Renal pelvis (tissue), 4 donors: ENCODE results near the gene EML6. TPM values are rescaled to one million over a fixed set of nuclear protein-coding genes. Genes with fewer than 3 reads are reported as not detected.
"Not testable (repeated sequence)": the region's sequence is repeated elsewhere in the genome, so short reads cannot be mapped to it uniquely, and the experiment has no call there.

Experiments used
- DNase-seq: peaks from one replicate; pipeline ENCODE4 v3.0.0-alpha.2; 2013
- polyA plus RNA-seq, 3 donors: library from polyadenylated mRNA; unstranded; fragments of 120-200 nt; gene quantifications; one replicate each; pipeline ENCODE4 v1.2.1, GENCODE V29; 2013; ENCODE audit not compliant: insufficient read length in 3 of 3

EML6 gene
- polyA plus RNA-seq, 3 donors: 11.8 to 21.9 (median 18.5) TPM

DNA sequence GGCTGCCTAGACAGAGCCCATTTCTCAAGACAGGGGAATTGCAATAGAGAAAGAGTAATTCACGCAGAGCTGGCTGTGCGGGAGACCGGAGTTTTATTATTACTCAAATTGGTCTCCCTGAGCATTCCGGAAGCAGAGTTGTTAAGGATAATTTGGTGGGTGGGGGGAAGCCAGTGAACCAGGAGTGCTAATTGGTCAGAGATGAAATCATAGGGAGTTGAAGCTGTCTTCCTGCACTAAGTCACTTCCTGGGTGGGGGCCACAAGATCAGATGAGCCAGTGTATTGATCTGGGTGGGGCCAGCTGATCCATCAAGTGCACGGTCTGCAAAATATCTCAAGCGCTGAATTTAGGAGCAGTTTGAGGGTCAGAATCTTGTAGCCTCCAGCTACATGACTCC, 242.0 kb downstream of the EML6 start:
- DNase-seq: no peak

DNA sequence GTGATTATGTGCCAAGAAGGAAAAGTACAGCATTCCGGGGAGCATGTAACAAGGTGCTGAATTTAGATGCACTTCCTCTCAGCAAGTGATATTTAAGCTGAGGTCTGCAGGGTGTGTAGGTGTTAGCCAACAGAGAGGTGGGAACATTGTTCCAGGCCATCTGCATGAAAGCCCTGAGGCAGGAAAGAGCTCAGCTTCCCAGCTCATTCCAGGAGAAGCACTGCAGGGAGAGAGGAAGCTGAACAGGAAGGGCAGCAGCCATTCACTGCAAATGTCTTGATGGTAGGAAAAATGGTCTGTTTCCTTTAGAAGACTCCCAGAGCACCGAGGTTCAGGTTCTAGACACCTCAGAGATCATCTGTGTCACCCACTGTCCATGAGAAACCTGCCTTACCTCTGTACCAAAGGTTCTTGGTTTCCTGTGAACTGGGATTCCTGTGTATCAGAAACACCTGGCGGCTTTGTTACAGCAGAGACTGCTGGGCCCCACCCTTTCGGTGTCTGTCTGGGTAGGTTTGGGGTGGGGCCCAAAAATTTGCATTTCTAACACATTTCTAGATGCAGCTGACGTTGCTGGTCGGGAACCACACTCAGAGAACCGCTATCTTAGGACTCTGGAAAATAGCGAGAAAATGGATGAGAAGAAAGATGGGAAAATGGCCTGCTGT, 242.8 kb downstream of the EML6 start:
- no peak for DNase-seq

- no peak for DNase-seq
Observed at GRCh38 chr2:54966837-54967236, 243.4 kb downstream of the EML6 start.

GRCh38 chr2:54967269-54967668, 243.8 kb downstream of the EML6 start:
- DNase-seq: no peak

DNA sequence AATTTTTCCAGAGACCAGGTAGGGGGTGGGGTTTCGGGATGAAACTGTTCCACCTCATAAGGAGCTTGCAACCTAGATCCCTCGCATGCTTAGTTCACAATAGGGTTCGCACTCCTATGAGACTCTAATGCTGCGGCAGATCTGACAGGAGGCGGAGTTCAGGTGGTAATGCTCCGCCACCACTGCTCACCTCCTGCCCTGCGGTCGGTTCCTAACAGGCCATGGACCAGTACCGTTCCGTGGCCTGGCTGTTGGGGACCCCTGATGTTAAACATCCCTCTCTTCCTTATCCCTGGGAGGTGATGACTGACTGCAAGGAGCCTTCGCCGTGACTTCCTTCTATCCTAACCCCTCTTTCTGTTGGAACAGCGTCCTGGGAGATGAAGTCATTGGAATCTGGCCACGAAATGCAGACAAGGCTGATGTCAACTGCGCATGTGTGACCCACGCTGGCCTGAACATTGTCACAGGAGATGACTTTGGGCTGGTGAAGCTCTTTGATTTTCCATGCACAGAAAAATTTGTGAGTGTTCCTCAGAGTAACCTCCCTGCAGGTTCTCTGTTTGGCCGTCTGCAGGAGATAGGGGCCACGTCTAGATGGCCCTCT, 244.4 kb downstream of the EML6 start:
- no peak for DNase-seq

DNA sequence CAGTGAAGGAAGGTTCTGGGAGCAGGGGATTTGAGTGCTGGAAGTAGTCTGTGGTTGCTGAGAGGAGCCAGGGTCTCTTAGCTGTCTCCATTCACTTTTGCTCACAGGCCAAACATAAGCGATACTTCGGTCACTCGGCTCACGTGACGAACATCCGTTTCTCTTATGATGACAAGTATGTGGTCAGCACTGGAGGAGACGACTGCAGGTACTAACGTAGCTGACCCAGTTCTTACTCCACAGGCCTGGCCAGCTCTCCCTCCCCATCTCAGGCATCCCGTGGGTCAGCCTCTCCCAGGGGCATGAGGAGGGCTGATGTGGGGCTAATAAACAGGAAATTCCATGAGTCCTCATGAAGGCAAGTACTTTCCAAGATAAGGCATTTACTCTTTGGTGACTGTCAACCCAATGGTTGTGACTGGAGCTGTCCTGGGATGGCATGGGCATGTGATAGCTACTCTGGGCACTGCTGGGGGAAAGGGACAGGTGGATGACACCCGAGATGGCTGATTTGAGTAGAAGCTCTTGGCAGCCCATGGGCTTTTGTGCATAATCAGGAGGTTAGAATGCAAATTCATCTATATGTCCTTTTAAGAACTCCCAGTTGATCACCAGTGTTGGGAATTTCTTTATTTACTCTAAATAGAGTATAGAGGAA, 245.2 kb downstream of the EML6 start:
- no peak for DNase-seq

DNA sequence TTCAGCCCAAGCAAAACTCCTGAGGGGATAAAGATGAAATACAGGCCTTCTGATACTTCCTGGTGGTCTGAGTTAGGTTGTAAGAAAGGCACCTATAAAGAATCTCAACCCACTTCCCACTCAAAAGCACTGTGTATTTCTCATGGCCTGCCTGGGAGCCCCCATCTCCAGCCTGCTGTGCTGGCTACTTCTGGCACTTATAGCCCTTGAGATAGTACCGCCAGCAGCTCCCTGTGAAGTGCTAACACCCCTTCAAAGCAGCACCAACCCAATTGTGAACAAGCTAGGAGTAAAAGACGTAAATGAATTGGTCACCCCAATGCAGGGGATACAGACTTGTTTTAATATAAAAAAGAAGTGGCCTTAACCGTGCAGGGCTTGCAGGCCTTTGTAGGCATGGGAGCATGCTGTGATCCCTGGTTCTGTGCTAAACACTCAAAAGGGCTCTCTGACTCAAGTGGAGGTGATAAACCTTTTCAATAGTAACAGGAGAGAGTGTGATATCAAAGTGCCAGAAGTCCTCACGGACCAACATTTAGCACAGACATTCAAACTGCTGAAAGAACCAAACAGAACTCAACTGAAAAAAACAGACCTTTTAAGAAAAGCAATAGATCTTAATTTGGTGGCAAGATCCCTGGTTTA, 246.0 kb downstream of the EML6 start:
- DNase-seq: no peak

DNA sequence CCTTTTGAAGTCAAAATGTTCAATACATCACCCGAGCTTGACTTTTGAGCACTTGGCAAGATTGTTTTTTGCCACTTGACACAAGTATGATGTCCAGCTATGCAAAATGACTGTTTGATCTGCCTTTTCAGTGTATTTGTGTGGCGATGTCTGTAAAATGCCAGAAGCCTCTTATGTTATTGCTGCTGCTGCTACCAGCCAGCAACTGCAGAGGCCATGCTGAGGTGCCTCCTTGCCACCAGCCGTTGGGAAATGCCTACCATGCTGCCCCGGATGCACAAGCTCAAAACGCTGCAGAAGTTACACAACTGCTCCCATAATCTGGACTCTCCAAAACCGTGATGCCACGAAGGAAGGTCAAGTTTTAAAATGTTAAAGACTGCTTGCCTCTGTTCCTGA, 246.5 kb downstream of the EML6 start:
- DNase-seq: no peak

DNA sequence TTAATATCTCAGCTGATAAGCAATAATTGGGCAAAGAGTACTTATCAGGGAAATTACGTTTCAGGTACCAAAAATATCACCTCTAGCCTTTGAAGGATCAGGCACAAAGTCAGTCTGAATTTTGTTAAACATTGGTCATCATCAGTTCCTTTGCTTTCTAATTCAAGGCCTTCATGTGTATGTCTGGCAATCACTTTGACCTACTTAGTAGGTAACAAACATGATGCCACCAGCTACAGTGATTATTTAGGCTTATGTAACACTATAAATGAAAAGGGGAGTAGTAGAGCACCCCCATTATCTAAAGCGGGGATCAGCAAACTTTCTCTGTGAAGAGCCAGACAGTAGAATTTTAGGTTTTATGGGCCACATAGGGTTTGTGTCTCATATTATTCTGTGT, 251.7 kb downstream of the EML6 start:
- no peak for DNase-seq

DNA sequence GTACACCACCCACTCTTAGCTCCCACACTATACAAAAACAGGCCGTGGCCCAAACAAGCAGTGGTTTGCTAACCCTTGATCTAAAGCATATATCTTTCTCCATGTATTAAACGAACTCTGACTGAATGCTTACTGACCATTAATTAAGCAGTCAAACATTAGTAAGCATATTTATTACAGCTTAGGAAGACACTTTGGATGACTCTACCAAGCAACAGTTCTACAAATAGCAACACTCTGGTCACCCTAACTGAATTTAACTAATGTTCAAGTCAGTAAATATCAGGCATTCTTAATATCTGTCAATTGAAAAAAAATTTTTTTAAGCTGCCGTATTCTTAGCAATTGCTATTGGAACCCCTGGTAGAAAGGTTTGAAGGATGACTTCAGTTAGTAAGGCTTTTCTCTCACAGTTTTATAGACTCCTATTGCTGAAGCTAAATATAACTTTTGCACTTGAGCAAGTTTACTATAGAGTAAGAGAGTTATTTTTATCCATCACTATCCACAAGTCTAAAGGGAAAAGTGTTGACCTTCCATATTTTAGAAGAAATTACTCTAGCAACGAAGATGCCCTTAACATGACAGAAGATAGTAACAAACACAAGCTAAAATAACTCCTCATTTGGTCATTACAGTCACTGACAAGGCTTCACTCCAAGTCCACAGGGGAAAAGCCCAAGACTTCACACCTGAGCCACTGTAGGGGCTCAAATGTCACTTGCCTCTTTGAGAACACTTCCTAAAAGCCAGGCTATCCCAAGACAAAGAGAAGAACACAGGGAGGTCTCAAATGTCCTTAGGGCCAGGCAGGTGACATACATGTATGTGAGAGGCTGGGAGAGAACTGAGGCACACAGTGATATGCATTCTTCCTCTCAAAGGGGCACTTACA, 252.4 kb downstream of the EML6 start:
- no peak for DNase-seq

DNA sequence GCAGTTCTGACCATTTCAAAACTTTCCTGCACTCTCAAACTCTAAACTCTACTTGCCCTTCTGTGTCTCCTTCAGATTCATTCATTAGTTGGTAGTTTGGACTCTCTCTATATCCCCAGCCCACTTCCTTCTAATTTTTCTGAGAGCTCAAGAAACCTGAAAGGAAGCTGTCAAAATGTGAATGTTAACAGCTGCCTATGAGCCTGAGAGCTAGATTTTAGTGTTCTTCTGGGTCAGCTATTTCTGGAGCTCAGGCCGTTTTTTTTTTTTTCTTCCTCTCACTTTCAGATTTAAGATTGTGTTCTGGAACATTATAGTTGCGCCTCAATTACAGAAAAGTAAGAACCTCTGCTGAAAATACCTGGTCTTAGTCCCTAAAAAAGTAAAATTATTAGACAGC, 253.7 kb downstream of the EML6 start:
- peak; percentile 67 for DNase-seq

- DNase-seq: peak; percentile 53
Observed at GRCh38 chr2:54979321-54980044, 256.0 kb downstream of the EML6 start.

GRCh38 chr2:54981385-54981784, 257.9 kb downstream of the EML6 start:
- no peak for DNase-seq

- DNase-seq: no peak
Observed at GRCh38 chr2:54983345-54984220, 260.1 kb downstream of the EML6 start.

GRCh38 chr2:54984476-54984875, 261.0 kb downstream of the EML6 start:
- no peak for DNase-seq

GRCh38 chr2:54986264-54986663, 262.8 kb downstream of the EML6 start:
- DNase-seq: no peak

- no peak for DNase-seq
Observed at GRCh38 chr2:54988612-54989011, 265.1 kb downstream of the EML6 start.

DNA sequence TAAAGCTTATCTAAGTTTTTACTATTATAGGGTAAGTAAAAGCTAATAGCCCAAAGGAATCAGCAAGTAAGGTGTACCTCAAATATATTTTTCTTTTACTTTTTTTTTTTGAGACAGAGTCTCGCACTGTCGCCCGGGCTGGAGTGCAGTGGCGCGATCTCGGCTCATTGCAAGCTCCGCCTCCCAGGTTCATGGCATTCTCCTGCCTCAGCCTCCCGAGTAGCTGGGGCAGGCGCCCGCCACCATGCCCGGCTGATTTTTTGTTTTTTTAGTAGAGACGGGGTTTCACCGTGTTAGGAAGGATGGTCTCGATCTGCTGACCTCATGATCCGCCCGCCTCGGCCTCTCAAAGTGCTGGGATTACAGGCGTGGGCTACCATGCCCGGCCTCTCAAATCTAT, 267.2 kb downstream of the EML6 start:
- DNase-seq: not testable (repeated sequence)

GRCh38 chr2:54995553-54995952, 272.1 kb downstream of the EML6 start:
- no peak for DNase-seq

GRCh38 chr2:54997826-54998225, 274.4 kb downstream of the EML6 start:
- DNase-seq: no peak
